ENCODE results near the gene PCDH17.

PCDH17 gene

DNA sequence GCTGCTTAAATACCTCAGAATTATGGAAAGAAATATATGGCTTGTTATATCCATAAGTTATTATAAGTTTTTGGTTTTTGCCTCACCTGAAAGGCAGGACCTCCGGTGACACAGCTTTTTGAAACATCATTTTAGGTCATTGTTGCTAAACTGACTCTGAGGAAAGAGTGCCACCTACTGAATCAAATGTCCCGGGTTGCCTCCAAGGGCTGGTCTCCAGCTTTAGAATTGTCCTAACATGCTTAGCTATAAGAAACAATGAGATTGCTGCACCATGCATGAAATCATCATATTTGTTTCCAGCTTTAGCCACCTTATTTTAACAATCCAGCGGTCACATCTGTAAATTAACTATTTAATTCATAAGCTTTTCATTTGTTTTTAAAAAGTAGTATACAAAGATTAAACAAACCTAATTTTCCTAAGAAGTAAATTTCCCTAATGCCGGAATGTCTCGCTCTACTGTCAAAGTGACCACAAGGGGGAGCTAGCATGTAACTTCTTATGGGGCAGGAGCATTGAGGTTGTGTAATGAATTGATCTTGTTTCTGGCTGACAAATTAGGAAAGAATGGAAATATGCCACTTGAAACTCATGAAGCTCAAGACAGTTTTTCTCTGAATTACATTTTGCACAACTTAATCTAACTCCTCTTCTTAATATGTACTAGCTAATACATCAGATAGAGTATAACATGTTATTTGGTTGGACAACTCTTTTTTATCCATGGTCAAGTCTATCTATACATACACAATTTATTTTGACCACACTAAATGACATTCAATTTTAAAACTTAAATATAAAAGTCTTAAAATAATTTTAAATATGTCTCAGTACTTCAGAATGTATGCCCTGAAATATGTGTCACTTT is 6.7 kb upstream of the PCDH17 start:
- TF ChIP-seq TAF1 (IDR thresholded peaks at IDR 0.05; ENCODE audit: borderline replicate concordance, insufficient read depth, low read length) (no peak), FOXP2 (optimal IDR thresholded peaks at IDR 0.05; ENCODE audit: borderline replicate concordance, extremely low read depth, extremely low read length, insufficient read depth) (no peak), SIN3A (IDR thresholded peaks at IDR 0.05; ENCODE audit: borderline replicate concordance, insufficient read depth, low read length) (no peak), POLR2AphosphoS5 (IDR thresholded peaks at IDR 0.05; ENCODE audit: low read depth, low read length) (no peak)
- TF ChIP-seq, protein P1, sequence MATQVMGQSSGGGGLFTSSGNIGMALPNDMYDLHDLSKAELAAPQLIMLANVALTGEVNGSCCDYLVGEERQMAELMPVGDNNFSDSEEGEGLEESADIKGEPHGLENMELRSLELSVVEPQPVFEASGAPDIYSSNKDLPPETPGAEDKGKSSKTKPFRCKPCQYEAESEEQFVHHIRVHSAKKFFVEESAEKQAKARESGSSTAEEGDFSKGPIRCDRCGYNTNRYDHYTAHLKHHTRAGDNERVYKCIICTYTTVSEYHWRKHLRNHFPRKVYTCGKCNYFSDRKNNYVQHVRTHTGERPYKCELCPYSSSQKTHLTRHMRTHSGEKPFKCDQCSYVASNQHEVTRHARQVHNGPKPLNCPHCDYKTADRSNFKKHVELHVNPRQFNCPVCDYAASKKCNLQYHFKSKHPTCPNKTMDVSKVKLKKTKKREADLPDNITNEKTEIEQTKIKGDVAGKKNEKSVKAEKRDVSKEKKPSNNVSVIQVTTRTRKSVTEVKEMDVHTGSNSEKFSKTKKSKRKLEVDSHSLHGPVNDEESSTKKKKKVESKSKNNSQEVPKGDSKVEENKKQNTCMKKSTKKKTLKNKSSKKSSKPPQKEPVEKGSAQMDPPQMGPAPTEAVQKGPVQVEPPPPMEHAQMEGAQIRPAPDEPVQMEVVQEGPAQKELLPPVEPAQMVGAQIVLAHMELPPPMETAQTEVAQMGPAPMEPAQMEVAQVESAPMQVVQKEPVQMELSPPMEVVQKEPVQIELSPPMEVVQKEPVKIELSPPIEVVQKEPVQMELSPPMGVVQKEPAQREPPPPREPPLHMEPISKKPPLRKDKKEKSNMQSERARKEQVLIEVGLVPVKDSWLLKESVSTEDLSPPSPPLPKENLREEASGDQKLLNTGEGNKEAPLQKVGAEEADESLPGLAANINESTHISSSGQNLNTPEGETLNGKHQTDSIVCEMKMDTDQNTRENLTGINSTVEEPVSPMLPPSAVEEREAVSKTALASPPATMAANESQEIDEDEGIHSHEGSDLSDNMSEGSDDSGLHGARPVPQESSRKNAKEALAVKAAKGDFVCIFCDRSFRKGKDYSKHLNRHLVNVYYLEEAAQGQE (IDR thresholded peaks at IDR 0.05; ENCODE audit: insufficient read depth in 1 of 2, low read depth in 2 of 2, low read length in 2 of 2): no peak

DNA sequence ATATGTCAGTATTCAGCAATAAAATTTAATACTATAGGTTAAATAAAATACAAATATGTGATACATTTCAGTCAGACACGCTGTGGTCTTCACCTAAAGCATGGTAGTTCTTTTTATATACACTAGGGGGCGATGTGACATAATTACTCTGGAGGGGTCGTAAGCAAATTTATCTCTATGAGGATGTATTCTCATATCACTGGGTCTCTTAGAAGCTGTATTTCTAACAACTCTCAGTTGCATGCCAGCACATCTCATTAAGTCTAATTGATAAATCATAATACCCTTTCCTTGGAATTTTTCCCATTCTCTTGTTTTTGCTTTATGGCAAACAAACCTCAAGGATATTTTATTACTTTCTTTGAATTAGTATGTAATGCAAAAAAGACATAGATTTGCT is 3.9 kb upstream of the PCDH17 start:
- TF ChIP-seq SIN3A (IDR thresholded peaks at IDR 0.05; ENCODE audit: borderline replicate concordance, insufficient read depth, low read length) (no peak), POLR2AphosphoS5 (IDR thresholded peaks at IDR 0.05; ENCODE audit: low read depth, low read length) (no peak), TAF1 (IDR thresholded peaks at IDR 0.05; ENCODE audit: borderline replicate concordance, insufficient read depth, low read length) (no peak), FOXP2 (optimal IDR thresholded peaks at IDR 0.05; ENCODE audit: borderline replicate concordance, extremely low read depth, extremely low read length, insufficient read depth) (no peak)
- TF ChIP-seq, protein P1 (IDR thresholded peaks at IDR 0.05; ENCODE audit: insufficient read depth in 1 of 2, low read depth in 2 of 2, low read length in 2 of 2): no peak

DNA sequence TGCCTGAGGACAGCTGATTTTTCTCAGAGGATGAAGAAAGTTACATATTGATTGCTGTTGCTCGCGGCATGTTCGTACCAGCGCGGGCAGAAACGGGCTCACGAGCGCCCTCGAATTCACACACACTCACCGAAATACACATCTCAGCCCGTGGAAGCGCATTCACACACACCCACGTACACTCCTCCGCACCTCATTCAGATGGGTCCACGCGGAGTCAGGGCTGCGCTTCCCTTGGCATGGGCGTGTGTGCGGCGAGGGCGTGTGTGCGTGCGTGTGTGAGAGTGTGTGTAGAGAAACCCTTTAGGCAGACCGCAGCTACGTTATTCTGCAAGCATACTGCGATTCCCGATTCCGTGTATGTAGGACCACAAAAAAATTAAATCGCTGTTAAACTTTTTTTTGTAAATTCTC is 2.1 kb upstream of the PCDH17 start:
- TF ChIP-seq TAF1 (IDR thresholded peaks at IDR 0.05; ENCODE audit: borderline replicate concordance, insufficient read depth, low read length) (no peak), FOXP2 (optimal IDR thresholded peaks at IDR 0.05; ENCODE audit: borderline replicate concordance, extremely low read depth, extremely low read length, insufficient read depth) (no peak), POLR2AphosphoS5 (IDR thresholded peaks at IDR 0.05; ENCODE audit: low read depth, low read length) (no peak), SIN3A (IDR thresholded peaks at IDR 0.05; ENCODE audit: borderline replicate concordance, insufficient read depth, low read length) (no peak)
- TF ChIP-seq, protein P1 (IDR thresholded peaks at IDR 0.05; ENCODE audit: insufficient read depth in 1 of 2, low read depth in 2 of 2, low read length in 2 of 2): no peak

DNA sequence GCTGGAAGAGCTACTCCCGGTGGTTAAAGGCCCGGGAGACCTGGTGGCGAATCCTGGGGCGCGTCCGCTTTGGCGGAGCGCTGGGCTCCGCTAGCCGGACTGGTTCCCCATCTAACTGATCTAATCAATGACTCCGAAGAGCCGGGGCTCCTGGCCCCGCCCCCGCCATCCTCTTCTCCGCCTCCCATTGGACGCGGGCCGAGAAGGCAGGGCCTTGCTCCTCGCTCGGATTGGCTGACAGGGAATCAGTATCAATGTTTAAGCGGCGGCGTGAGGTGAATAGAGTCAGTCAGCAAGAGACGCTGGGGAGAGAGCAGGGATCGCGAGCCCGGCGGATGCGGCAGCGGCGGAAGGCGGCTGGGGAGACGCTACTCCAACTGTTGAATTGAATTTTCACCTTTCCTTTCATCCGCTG is 1.7 kb upstream of the PCDH17 start:
- TF ChIP-seq, protein P1 (IDR thresholded peaks at IDR 0.05; ENCODE audit: insufficient read depth in 1 of 2, low read depth in 2 of 2, low read length in 2 of 2): no peak
- TF ChIP-seq TAF1 (IDR thresholded peaks at IDR 0.05; ENCODE audit: borderline replicate concordance, insufficient read depth, low read length) (no peak), POLR2AphosphoS5 (IDR thresholded peaks at IDR 0.05; ENCODE audit: low read depth, low read length) (no peak), FOXP2 (optimal IDR thresholded peaks at IDR 0.05; ENCODE audit: borderline replicate concordance, extremely low read depth, extremely low read length, insufficient read depth) (no peak), SIN3A (IDR thresholded peaks at IDR 0.05; ENCODE audit: borderline replicate concordance, insufficient read depth, low read length) (no peak)

All from PFSK-1 (cell line).